Fibroblast of lung (primary cell): Measurements from ENCODE around the gene USP6NL. TPM values are rescaled to one million over a fixed set of nuclear protein-coding genes. Genes with fewer than 3 reads are reported as not detected.

Source experiments
- DNase-seq, 2 donors: peaks; one replicate each; pipeline versions ENCODE4 v3.0.0 to v3.0.0-alpha.2; 2010; ENCODE audit warnings: low read depth in 2 of 2
- H2AFZ ChIP-seq: 2 replicates; pipeline ENCODE4 v1.5.1; 2012; ENCODE audit warnings: low read length, control low read depth, inconsistent platforms
- H3K27ac ChIP-seq: 2 replicates; pipeline ENCODE4 v1.5.1; 2011; ENCODE audit warnings: low read length, control low read depth; ENCODE audit not compliant: insufficient read depth
- H3K27me3 ChIP-seq: 2 replicates; pipeline ENCODE4 v1.5.1; 2011; ENCODE audit warnings: mild to moderate bottlenecking, low read length; ENCODE audit not compliant: control insufficient read depth, insufficient read depth
- H3K36me3 ChIP-seq: 2 replicates; pipeline ENCODE4 v1.5.1; 2011; ENCODE audit warnings: low read length; ENCODE audit not compliant: control insufficient read depth, insufficient read depth
- H3K4me1 ChIP-seq: 2 replicates; pipeline ENCODE4 v1.5.1; 2011; ENCODE audit warnings: low read length; ENCODE audit not compliant: control insufficient read depth, insufficient read depth; ENCODE audit errors: extremely low read depth
- H3K4me2 ChIP-seq: 2 replicates; pipeline ENCODE4 v1.5.1; 2011; ENCODE audit warnings: low read length, control low read depth; ENCODE audit not compliant: insufficient read depth; ENCODE audit errors: extremely low read depth
- H3K4me3 ChIP-seq, 4 experiments: fragments of 200-600 bp in 1 of 4; sonication (generic) in 1 of 4; replicated peaks in 1 of 4; 2 replicates each; pipeline ENCODE4 v1.5.1; 2011 to 2016; ENCODE audit warnings: low read length in 4 of 4, low read depth in 3 of 4, mild to moderate bottlenecking in 3 of 4, control low read depth in 2 of 4, inconsistent platforms in 1 of 4, mixed read lengths in 1 of 4; ENCODE audit not compliant: insufficient read depth in 1 of 4; ENCODE audit errors: control extremely low read depth in 1 of 4
- H3K79me2 ChIP-seq: 2 replicates; pipeline ENCODE4 v1.5.1; 2012; ENCODE audit warnings: mild to moderate bottlenecking, low read length, inconsistent platforms; ENCODE audit not compliant: control insufficient read depth, insufficient read depth
- H3K9ac ChIP-seq: 2 replicates; pipeline ENCODE4 v1.5.1; 2011; ENCODE audit warnings: mild to moderate bottlenecking, low read length, control low read depth; ENCODE audit not compliant: insufficient read depth
- H3K9me3 ChIP-seq: 2 replicates; pipeline ENCODE4 v1.5.1; 2012; ENCODE audit warnings: low read depth, low read length; ENCODE audit not compliant: control insufficient read depth, insufficient read depth
- H4K20me1 ChIP-seq: 2 replicates; pipeline ENCODE4 v1.5.1; 2011; ENCODE audit warnings: low read length; ENCODE audit not compliant: control insufficient read depth, insufficient read depth; ENCODE audit errors: extremely low read depth
- EZH2 ChIP-seq: IDR thresholded peaks from 2 replicates; pipeline ENCODE4 v1.5.1; 2012; ENCODE audit warnings: low read length, control low read depth, mild to moderate bottlenecking; ENCODE audit errors: missing control alignments
- polyA plus RNA-seq, 2 donors: library from polyadenylated mRNA; depleted of rRNA in 1 of 2; stranded (reverse) in 1 of 2; unstranded in 1 of 2; fragments of >200 nt; gene quantifications; 2 replicates each; pipeline ENCODE4 v1.2.1, GENCODE V29; 2011 to 2012; ENCODE audit warnings: missing spikeins in 1 of 2
- total RNA-seq: library from RNA; depleted of rRNA; stranded (reverse); fragments of >200 nt; gene quantifications from 2 replicates; pipeline ENCODE4 v1.2.1, GENCODE V29; 2014
- TF ChIP-seq, protein P1 (sequence below), 2 donors: IDR thresholded peaks in 1 of 2; conservative IDR thresholded peaks in 1 of 2; 1 replicate in 1 of 2; 2 replicates in 1 of 2; pipeline ENCODE4 v1.5.1; 2011 to 2012; ENCODE audit warnings: low read length in 2 of 2, control low read depth in 1 of 2, inconsistent platforms in 1 of 2, low read depth in 1 of 2, mild to moderate bottlenecking in 1 of 2

The USP6NL gene
- total and polyA plus RNA-seq, 2 donors (not counting 1 experiment from before 2014, with no cell fraction given), result 8.9 to 13.4 TPM

DNA sequence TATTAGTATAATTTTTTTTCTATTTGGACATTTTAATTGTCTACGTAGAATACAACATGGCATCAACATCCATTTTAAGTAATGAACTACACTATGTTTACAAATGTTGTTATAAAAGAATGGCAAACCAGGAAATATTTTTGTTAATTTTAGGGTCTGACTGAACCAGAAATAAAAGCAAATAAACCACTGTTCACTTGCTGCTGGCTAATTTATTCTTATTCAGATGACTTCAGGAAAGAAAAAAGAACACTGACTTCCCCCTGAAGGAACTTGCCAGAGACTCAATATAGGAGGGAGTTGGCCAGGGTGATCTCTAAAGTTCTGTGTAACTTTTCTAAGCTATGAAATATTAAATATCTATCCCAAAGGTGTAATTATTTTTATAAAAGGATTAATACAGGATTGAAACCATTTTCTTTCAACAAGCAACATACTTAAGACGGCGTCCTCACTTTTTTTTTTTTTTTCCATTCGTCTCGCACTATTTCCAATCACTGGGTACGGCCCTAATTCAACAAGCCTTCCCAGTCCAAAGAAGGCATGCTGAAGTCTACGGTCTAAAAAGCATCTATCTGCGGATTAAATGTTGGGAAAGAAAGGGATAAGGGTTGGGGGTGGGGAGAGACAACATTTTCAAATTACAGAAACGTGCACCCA lies 1.2 kb downstream of the USP6NL start:
- peak in 1 of 2 donors; percentile 28 for DNase-seq
- Histone ChIP-seq H3K27me3 (no peaks in the 10 kb centered on the region), H3K36me3 (no peaks in the 10 kb centered on the region), H3K4me1 (peaks cover 4% of the 10 kb centered on the region), H2AFZ (peak overlapping the region; percentile 64), H3K9me3 (no peaks in the 10 kb centered on the region), H3K27ac (peak overlapping the region; percentile 63), H3K4me3 (peak overlapping the region; percentile 74 to 96 (median 82)), H3K79me2 (peaks cover 33% of the 10 kb centered on the region), H3K9ac (no peak overlapping the region), H4K20me1 (no peaks in the 10 kb centered on the region), H3K4me2 (peak overlapping the region; percentile 87)
- TF ChIP-seq, protein P1, sequence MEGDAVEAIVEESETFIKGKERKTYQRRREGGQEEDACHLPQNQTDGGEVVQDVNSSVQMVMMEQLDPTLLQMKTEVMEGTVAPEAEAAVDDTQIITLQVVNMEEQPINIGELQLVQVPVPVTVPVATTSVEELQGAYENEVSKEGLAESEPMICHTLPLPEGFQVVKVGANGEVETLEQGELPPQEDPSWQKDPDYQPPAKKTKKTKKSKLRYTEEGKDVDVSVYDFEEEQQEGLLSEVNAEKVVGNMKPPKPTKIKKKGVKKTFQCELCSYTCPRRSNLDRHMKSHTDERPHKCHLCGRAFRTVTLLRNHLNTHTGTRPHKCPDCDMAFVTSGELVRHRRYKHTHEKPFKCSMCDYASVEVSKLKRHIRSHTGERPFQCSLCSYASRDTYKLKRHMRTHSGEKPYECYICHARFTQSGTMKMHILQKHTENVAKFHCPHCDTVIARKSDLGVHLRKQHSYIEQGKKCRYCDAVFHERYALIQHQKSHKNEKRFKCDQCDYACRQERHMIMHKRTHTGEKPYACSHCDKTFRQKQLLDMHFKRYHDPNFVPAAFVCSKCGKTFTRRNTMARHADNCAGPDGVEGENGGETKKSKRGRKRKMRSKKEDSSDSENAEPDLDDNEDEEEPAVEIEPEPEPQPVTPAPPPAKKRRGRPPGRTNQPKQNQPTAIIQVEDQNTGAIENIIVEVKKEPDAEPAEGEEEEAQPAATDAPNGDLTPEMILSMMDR (conservative IDR thresholded peaks at IDR 0.05 in 1 of 2, IDR thresholded peaks at IDR 0.05 in 1 of 2; ENCODE audit: low read depth in 1 of 2, low read length in 2 of 2), result no peak
- no peak for TF ChIP-seq EZH2

DNA sequence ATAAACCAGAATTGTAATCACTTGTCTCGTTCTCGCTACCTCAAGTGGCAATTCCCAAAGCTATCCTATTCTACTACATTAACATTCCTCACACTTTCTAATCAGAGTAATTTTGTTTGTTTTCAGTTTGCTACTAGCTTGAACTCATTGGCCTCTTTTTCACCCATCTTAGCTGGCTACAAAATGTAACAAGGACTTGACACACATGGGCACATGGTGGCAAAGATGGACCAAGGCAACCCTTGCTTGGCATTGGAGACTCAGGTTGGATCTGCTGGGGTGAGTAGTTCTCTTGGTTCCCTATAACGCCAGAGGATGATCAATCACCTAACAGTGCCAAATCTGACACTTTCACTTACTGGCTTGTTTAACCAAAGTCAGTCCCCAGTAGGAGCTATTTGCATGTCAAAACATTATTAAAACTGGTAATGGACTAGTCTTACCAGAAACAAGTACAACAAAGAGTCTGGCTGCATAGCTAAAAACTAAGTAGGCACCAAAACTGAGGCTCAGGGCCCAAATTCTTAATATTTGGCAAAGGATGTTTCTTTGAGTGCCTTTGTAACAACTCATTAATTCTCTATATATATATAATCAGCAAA lies 1.9 kb downstream of the USP6NL start:
- Histone ChIP-seq H3K79me2 (peaks cover 35% of the 10 kb centered on the region), H3K4me1 (peaks cover 4% of the 10 kb centered on the region), H3K9me3 (no peaks in the 10 kb centered on the region), H3K9ac (no peak overlapping the region), H3K27ac (no peak overlapping the region), H3K36me3 (no peaks in the 10 kb centered on the region), H3K4me3 (peak overlapping the region in 2 of 4 experiments; percentile 89 to 96), H3K4me2 (peak overlapping the region; percentile 60), H3K27me3 (no peaks in the 10 kb centered on the region), H2AFZ (no peak overlapping the region), H4K20me1 (no peaks in the 10 kb centered on the region)
- TF ChIP-seq EZH2, result no peak
- TF ChIP-seq, protein P1 (conservative IDR thresholded peaks at IDR 0.05 in 1 of 2, IDR thresholded peaks at IDR 0.05 in 1 of 2; ENCODE audit: low read depth in 1 of 2, low read length in 2 of 2), result no peak
- peak in 1 of 2 donors; percentile 19 for DNase-seq

DNA sequence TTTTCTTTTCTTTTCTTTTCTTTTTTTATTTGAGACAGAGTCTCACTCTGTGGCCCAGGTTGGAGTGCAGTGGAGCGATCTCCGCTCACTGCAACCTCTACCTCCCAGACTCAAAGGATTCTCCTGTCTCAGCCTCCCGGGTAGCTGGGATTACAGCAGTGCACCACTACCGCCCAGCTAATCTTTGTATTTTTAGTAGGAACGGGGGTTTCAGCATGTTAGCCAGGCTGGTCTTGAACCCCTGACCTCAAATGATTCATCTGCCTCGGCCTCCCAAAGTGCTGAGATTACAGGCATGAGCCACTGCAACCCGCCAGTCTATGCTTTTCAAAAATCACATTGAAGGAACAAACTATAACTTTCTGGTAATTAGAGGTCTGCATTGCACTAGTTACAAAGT lies 2.4 kb downstream of the USP6NL start:
- Histone ChIP-seq H3K4me1 (peaks cover 4% of the 10 kb centered on the region), H3K27me3 (no peaks in the 10 kb centered on the region), H3K9ac (no peak overlapping the region), H3K4me3 (no peak overlapping the region), H3K4me2 (no peak overlapping the region), H3K9me3 (no peaks in the 10 kb centered on the region), H3K79me2 (peaks cover 35% of the 10 kb centered on the region), H2AFZ (no peak overlapping the region), H4K20me1 (no peaks in the 10 kb centered on the region), H3K36me3 (no peaks in the 10 kb centered on the region), H3K27ac (no peak overlapping the region)
- TF ChIP-seq, protein P1 (conservative IDR thresholded peaks at IDR 0.05 in 1 of 2, IDR thresholded peaks at IDR 0.05 in 1 of 2; ENCODE audit: low read depth in 1 of 2, low read length in 2 of 2), result no peak
- TF ChIP-seq EZH2, result no peak
- DNase-seq, result no peak
